GM21447 (cell line): ENCODE results near the gene AMDHD1.
A peak's percentile ranks its signal among the peaks of the same experiment; 100 is the strongest.

ENCODE experiments used
- ATAC-seq: cut with Tn5 transposase; IDR thresholded peaks from one replicate; pipeline ENCODE4 v1.9.1; 2021; ENCODE audit not compliant: unreplicated experiment

AMDHD1 gene, protein sequence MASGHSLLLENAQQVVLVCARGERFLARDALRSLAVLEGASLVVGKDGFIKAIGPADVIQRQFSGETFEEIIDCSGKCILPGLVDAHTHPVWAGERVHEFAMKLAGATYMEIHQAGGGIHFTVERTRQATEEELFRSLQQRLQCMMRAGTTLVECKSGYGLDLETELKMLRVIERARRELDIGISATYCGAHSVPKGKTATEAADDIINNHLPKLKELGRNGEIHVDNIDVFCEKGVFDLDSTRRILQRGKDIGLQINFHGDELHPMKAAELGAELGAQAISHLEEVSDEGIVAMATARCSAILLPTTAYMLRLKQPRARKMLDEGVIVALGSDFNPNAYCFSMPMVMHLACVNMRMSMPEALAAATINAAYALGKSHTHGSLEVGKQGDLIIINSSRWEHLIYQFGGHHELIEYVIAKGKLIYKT

DNA sequence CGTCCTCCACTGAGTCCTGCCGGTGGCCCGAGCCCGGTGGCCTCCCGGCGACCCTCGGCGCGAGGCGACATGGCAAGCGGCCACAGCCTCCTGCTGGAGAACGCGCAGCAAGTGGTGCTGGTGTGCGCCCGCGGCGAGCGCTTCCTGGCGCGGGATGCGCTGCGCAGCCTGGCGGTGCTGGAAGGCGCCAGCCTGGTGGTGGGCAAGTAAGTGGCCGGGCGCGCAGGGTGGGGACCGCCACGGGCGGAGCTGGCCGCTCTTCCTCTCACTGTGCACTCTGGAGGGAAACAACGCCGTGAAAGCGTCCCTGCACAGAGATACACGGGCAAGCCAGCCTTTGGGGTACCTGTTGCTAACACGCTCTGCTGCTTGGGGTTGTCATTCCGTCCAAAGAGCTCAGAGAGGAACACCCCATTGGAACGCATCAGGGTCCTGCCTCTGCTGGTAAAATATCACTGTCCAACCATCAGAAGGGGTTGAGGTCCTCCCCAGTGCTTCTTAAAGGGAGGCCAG lies at the start of gene AMDHD1:
Gene AMDHD1 (plus strand): TSS at position 2 of the 513 bp plus-strand sequence. CDS start 68 bp downstream, at position 70.
- peak; percentile 52 for ATAC-seq

DNA sequence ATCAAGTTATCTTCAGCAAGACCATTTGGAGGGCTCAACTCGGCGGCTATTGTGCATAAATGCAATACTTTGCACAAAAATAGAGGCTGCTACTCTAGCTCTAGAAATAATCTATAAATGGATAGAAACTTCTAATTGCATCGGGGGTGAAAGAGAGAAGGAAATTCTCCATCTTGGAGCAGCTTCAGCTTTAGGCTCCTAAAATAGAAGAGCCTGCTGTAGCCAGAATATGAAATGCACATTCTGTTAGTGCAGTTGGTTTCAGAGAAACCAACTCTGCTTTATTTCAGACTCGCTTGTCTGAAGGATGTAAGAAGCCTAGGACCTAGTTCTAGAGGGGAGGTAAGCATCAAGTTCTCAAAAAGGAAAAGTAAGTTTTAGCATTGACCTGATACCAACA lies 46.3 kb upstream of the AMDHD1 start:
- no peak for ATAC-seq

DNA sequence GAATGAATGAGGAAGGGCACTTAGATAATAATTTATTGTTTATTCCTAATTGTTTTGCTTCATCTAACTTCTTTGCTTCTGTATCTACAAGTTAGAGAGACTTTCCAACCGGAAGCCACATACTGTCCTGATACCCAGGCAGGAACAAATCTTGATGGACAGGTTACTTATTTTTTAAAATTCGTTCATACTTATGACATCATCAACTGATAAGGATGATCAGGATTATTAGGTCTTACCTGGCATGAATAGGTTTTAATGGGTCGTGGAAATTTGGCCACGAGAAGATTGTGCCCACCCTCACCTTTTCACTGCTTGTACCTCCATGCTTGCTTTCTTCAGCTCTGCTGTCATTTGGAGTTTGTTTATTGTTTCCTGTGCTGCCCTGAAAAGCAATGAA lies 45.0 kb upstream of the AMDHD1 start:
- ATAC-seq: no peak

DNA sequence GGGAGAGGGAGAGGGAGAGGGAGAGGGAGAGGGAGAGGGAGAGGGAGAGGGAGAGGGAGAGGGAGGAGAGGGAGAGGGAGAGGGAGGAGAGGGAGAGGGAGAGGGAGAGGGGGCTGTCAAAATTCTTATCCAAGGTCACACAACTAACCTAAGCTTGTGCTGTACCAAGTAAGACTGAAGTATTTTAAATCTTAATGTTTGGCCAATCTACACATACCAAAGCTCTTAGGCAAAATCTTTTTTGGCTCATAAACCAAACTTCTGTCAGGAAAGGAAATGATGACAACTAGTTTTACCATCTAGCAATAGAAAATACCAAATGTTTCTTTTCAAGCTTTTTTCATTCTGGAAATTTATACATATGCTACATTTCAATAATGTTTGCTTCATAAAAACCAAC lies 34.6 kb upstream of the AMDHD1 start:
- ATAC-seq: no peak

DNA sequence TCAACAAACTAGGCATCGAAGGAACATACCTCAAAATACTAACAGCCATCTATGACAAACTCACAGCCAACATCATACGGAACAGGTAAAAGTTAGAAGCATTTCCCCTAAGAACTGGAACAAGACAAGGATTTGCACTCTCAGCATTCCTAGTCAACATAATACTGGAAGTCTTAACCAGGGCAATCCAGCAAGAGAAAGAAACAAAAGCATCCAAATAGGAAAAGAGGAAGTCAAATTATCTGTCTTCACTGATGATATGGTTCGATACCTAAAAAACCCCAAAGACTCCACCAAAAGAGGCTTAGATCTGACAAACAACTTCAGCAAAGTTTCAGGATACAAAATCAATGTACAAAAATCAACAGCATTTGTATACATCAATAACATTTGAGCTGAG lies 33.3 kb upstream of the AMDHD1 start:
- no peak for ATAC-seq

DNA sequence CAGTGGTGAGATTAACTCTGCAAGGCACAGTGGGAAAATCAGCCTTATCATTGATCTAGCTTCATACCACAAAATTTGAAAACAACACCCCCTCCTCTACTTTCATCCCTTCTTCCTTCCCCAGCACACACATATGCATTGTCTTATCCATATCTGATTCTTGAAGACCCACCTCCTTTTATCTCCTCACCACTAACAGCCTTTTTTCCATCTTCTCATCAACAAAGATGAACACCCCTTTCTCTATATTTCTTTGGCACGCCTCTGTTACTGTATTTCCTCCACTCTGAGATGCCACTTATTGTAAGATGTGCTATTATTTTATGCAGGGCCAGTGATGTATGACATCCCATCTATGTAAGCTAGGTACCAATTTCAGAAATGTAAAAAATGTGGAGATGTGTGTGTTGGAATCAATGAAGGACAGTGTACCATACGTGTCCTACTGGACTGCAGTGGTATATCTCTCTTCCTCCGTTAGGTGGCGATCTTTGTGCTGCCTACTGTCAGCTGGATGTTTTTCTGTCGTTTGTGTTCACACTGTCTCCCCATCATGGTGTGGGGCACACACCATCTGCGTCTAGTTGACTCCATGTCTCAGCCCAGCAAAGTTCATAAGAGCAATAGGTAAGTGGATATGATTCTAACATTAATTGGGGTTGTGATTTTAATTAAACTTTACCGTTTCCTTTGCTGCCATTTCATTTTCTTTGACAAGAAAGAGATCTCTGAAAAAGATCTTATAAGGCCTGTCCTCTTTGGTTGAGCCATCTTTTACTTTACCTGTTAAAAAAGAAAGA lies 24.7 kb upstream of the AMDHD1 start:
- peak; percentile 69 for ATAC-seq

DNA sequence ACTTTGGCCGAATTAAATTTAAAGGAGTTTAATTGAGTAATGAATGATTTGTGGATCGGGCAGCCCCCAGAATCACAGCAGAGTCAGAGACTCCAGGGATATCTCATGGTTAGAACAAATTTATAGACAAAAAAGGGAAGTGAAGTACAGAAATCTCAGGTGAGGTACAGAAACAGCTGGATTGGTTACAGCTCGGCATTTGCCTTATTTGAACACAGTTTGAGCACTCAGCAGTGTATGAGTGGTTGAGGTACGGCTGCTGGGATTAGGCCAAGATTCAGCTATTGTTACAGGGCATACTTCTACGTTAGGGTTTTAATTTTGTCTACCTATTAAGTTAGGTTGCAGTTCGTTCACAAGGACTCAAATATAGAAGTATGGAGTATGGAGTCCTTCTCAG lies 24.0 kb upstream of the AMDHD1 start:
- no peak for ATAC-seq

DNA sequence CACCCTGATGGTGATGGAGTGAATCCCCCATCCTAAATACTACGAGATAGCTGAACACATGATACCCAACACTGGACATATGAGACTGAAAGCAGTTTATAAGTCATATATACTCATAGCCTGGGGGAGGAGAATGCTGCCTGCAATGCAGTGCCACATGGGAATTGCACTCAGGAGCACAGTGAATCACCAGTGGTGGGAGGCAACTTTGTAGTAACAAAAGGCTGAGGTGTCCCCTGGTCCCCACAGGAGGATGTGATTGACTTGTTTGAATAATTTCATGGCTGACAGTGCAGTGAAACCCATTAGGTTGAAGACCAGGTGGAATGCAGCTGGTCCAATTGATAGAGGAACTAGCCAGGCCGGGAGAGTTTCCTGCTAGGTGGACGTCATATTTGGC lies 20.9 kb upstream of the AMDHD1 start:
- ATAC-seq: no peak

DNA sequence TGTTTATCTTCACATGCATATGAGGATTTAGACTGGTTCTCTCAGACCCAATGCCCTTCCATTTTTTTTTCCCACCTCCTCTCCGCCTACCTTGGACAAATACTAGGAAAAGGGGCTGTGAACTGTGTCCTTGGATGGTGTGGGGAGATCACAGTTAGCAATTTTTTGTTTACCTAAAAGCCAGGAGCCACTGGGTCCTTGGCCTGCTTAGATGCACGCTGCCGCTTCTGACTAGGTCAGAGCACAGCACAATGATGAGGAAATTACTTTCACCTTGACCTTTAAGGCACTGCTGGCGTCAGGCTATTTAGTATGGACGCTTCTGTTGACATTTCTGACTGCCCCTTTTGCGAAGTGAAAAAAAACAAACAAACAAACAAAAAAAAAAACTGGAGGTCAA lies 2.6 kb upstream of the AMDHD1 start:
- ATAC-seq: no peak

DNA sequence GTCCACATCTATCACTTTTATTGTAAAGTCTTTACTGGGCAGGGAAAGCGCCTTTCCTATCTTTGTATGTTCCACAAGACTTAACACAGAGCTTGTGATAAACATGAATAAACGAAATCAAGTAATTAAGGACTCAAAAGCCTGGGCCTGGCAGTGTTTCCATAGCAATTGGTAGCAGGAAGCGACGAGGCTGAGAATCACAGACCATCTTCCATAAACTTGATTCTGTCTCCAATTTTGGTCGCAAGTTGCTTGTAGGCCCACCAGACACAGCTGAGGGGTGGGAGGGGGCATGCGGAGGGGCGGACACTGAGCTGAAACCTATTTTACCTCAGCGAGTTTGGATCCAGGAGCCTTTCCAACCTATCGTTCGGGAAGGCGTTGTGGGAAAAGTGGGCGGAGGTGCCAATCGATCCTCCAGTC lies 1.0 kb upstream of the AMDHD1 start:
- ATAC-seq: peak; percentile 1

DNA sequence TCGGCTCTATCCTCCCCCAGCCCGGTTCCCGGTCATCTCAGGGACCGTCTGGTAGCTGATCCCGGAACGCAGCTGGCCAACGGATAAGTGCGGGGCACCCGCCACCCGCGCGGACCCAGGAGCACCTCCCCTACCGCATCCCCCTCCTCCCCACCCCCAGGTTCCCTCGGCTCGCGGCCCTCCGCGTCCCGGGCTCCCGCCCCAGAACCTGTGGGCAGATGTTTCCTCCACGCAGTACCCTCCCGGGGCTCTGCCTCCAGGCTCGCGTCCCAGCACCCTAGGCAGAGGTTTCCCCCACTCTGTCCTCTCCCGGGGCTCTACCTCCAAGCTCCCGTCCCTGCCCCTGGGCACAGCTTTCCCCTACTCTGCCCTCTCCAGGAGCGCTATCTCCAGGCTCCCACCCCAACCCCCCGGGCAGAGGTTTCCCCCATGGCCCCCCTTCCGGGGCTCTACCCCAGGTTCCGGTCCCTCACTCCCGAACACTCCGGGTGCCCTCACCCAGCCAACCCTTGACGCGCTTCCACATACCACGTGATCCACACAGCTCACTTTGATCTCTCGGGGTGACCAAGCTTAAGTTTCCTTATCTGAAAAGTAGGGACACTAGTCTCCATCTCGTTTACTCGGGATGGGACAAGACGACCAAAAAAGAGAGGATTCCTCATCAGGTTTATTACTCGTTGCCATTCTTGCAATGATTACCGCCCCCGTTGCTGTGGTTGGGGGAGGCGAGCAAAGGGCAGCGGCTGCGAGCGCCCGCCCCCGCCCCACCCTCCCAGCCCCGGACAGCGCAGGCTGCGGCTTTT lies 404 bp upstream of the AMDHD1 start, which contains the start of gene CCDC38:
Gene CCDC38 (minus strand): TSS at position 91 of the 806 bp plus-strand sequence. CDS start 6,105 bp downstream, outside the sequence.
- ATAC-seq: peak; percentile 98

DNA sequence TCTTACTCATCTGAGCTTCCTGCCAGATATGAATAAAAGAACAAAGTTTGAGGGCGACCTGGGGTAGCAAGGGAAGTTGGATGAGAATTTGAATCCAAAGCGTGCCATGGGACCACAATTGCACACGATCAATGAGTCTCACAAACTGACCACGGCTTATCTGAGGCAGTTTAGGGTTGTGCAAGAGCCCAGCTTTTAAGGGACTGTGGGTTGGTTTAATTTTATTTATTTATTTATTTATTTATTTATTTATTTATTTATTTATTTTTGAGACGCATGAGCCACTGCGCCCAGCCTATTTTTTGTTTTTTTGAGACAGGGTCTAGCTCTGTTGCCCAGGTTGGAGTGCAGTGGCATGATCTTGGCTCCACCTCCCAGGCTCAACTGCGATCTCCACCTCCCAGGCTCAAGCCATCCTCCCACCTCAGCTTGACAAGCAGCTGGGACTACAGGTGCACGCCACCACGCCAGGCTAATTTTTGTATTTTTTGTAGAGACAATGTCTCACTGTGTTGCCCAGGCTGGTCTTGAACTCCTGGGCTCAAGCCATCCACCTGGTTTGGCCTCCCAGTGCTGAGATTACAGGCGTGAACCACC lies 1.1 kb downstream of the AMDHD1 start:
- ATAC-seq: no peak

DNA sequence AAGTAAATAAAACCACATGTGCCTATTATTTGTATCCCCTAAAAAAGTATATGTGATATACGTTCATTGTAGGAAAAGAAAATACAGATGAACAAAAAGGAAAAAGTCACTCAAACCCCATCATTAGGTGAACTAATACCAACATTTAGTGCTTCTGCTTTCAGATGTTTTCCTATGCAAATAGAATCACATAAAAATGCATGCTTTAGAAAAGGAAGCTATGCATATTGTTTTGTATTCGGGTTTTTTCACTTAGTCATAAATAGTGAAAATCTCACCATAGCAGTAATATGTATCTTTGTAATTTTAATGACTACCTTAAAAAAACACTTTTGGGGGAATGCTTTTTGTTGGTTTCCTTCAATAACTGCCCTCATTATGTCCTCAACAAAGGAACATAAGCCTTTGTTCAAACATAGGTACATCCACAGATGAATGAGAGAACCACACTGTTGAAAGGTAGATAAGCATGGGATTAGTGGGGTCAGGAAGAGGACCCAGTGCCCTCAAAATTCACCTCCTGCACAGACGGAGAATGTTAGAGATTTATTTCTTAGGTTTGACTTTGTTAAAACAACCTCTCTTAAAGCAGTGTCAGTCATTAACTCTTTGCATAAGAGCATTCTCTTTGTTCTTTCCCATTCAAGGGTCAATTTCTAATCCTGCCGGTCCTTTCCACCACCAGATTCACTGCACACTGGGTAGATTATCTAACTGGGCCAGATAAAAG lies 6.5 kb downstream of the AMDHD1 start:
- ATAC-seq: no peak

DNA sequence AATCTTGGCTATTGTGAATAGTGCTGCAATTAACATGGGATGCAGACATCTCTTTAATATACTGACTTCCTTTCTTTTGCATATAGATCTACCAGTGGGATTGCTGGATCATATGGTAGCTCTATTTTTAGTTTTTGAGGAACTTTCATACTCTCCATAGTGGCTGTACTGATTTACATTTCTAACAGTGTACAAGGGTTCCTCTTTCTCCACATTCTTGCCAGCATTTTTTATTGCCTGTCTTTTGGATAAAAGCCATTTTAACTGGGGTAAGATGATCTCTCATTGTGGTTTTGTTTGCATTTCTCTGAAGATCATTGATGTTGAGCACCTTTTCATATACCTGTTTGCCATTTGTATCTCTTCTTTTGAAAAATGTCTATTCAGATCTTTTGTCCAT lies 8.4 kb downstream of the AMDHD1 start:
- no peak for ATAC-seq

DNA sequence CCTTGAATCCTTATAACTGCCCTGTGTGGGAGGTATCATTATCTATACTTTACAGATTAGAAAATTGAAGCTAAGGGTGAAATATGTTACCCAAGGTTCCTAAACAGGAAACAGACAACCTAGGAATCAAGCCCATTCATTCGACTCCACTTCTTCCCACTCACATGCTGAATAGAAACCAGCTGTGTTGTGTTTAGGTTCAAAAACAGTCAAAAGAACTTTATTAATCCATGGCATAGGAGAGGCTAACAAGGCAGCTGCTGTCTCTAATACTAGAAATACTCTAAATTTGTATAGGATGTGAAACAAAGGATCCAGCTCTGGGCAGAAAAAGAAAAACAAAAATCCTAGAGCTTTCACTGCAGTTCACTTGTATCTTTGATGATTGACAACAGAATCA lies 9.9 kb downstream of the AMDHD1 start:
- no peak for ATAC-seq

DNA sequence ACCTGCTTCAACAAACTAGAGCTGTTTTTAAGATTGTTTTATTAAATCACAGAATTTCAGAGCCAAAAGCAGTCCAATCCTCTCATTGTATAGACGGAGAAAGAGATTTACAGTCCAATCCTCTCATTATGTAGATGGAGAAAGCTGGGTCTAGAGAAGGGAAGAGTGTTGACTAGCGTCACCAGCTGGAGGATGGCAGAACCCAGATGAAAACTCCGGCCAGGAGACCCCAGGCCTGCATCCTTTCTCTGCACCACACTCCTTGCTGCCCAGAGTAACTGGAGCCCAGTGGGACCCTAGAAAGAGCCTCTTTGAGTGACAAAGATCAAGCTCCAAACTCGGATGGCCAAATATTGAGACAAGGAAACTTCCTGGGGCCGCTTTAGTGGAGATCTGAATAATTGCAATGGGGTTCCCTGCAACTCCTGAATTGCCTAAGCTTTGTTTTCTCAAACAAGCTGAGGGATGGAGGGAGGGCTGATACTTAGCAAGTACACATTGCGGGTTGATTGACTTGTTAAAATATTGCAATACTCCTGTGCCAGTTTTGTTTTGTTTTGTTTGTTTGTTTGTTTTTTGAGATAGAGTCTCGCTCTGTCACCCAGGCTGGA lies 12.5 kb downstream of the AMDHD1 start:
- no peak for ATAC-seq

DNA sequence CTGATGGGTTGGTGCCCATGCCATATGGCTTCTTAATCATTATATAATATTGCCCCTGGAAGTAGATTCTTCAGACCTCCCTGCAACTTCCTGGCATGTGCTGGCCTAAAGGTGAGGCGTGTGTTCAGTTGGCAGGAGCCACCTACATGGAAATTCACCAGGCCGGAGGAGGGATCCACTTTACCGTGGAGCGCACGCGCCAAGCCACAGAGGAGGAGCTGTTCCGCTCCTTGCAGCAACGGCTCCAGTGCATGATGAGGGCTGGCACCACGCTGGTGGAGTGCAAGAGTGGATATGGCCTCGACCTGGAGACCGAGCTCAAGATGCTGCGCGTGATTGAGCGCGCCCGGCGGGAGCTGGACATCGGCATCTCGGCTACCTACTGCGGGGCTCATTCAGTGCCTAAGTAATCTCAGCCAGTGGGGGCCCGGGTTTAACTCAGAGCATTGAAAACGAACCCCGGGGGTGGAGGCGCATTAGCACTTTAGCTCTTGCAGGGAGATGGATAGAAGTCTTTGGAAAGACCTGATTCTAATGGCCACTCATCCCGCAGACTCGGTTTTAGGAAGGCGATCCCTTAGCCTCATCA lies 13.5 kb downstream of the AMDHD1 start:
- ATAC-seq: no peak

DNA sequence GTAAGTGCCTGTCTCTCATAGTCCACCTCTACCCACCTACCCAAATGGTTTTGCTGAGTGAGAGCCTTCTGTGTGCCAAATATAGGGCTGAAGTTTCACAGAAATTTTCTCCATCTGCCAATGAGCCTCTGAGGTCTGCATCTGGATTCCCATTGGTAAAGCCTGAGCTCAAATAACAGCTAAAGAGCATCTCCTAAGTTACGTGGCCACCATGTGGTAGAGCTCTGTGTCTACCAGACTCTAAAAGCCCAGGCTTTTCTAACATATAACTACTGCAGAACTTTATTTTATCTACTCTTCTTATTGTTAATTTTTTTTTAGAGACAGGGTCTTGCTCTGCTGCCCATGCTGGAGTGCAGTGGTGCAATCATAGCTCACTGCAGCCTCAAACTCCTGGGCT lies 16.0 kb downstream of the AMDHD1 start:
- ATAC-seq: no peak

DNA sequence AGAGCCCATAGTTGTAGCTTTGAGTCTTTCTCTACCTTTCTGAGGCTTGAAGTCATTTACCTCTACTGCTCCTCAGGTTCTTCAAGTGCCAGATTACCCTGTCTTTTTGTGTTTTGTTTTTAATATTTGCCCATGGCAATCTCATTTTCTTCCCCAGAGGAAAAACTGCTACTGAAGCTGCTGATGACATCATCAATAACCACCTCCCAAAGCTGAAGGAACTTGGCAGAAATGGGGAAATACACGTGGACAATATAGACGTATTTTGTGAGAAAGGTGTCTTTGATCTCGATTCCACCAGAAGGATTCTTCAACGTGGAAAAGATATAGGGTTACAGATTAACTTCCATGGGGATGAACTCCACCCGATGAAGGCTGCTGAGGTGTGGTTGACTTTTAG lies 17.1 kb downstream of the AMDHD1 start:
- ATAC-seq: no peak
